GM12878 (cell line): ENCODE data around the gene EP400. TPM values are rescaled to one million over a fixed set of nuclear protein-coding genes. Genes with fewer than 3 reads are reported as not detected.

Experiments
- IRF5 ChIP-seq: fragments of 450-650 bp; IDR thresholded peaks from 2 replicates; pipeline ENCODE4 v1.6.1; 2017; ENCODE audit warnings: borderline replicate concordance
- NKRF ChIP-seq: fragments of 450-650 bp; conservative IDR thresholded peaks from 2 replicates; pipeline ENCODE4 v1.6.1; 2017; ENCODE audit warnings: mild to moderate bottlenecking, moderate library complexity
- SP1 ChIP-seq: IDR thresholded peaks from one replicate; pipeline ENCODE4 v1.6.1; 2011; ENCODE audit warnings: low read depth, low read length
- SREBF1 ChIP-seq: IDR thresholded peaks from 2 replicates; pipeline ENCODE4 v1.6.1; 2012; ENCODE audit warnings: mild to moderate bottlenecking, low read length
- SUPT20H ChIP-seq: IDR thresholded peaks from 2 replicates; pipeline ENCODE4 v1.6.1; 2011; ENCODE audit warnings: low read depth, mild to moderate bottlenecking, low read length, moderate library complexity, borderline replicate concordance; ENCODE audit not compliant: control insufficient read depth
- ZBTB4 ChIP-seq: fragments of 450-650 bp; formaldehyde crosslinking; IDR thresholded peaks from 2 replicates; pipeline ENCODE4 v1.4.0; 2022; ENCODE audit warnings: mild to moderate bottlenecking, moderate library complexity
- polyA plus RNA-seq, 11 experiments: library from polyadenylated mRNA; depleted of rRNA in 4 of 11; unstranded in 6 of 11; stranded (reverse) in 5 of 11; fragments of >200 nt; fragmentation: Nextera tagmentation in 4 of 11; fragmentation: Illumina TruSeq in 1 of 11; extraction: Ambion mirVana in 4 of 11; extraction: Trizol in 1 of 11; gene quantifications; 1 replicate in 1 of 11; 2 replicates in 10 of 11; pipeline versions ENCODE4 v1.2.1 to v1.2.3, GENCODE V29; 2011 to 2016; ENCODE audit warnings: inconsistent platforms in 2 of 11, missing spikeins in 2 of 11, low read depth in 1 of 11
- total RNA-seq, 4 experiments: library from RNA; depleted of rRNA in 3 of 4; stranded (reverse); fragments of >200 nt in 3 of 4; fragmentation: Illumina TruSeq in 1 of 4; extraction: Trizol in 1 of 4; gene quantifications; 2 replicates each; pipeline versions ENCODE4 v1.2.1 to v1.2.3, GENCODE V29; 2013 to 2021

The EP400 gene
- total and polyA plus RNA-seq, 10 of the 15 experiments (the other 5 are each of a cell fraction or from before 2014, with no cell fraction given): 3.8 to 44.2 (median 8.4) TPM

GRCh38 chr12:132078190-132078589, 128.4 kb downstream of the EP400 start (continued):
- TF ChIP-seq ZBTB4 (CRISPR knock-in tag) (no peak), NKRF (no peak), SP1 (no peak), IRF5 (no peak), SREBF1 (no peak), SUPT20H (no peak)
